ENCODE data around the gene NECTIN4. TPM values are rescaled to one million over a fixed set of nuclear protein-coding genes. Genes with fewer than 3 reads are reported as not detected.
"Not testable (repeated sequence)": the region's sequence is repeated elsewhere in the genome, so short reads cannot be mapped to it uniquely, and the experiment has no call there.

NECTIN4 gene
- total and polyA plus RNA-seq, 10 of the 15 experiments (the other 5 are each of a cell fraction or from before 2014, with no cell fraction given), result 2.8 to 8.7 (median 3.7) TPM

- TF ChIP-seq, protein P1, sequence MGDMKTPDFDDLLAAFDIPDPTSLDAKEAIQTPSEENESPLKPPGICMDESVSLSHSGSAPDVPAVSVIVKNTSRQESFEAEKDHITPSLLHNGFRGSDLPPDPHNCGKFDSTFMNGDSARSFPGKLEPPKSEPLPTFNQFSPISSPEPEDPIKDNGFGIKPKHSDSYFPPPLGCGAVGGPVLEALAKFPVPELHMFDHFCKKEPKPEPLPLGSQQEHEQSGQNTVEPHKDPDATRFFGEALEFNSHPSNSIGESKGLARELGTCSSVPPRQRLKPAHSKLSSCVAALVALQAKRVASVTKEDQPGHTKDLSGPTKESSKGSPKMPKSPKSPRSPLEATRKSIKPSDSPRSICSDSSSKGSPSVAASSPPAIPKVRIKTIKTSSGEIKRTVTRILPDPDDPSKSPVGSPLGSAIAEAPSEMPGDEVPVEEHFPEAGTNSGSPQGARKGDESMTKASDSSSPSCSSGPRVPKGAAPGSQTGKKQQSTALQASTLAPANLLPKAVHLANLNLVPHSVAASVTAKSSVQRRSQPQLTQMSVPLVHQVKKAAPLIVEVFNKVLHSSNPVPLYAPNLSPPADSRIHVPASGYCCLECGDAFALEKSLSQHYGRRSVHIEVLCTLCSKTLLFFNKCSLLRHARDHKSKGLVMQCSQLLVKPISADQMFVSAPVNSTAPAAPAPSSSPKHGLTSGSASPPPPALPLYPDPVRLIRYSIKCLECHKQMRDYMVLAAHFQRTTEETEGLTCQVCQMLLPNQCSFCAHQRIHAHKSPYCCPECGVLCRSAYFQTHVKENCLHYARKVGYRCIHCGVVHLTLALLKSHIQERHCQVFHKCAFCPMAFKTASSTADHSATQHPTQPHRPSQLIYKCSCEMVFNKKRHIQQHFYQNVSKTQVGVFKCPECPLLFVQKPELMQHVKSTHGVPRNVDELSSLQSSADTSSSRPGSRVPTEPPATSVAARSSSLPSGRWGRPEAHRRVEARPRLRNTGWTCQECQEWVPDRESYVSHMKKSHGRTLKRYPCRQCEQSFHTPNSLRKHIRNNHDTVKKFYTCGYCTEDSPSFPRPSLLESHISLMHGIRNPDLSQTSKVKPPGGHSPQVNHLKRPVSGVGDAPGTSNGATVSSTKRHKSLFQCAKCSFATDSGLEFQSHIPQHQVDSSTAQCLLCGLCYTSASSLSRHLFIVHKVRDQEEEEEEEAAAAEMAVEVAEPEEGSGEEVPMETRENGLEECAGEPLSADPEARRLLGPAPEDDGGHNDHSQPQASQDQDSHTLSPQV (IDR thresholded peaks at IDR 0.05), result no peak
- no peak for TF ChIP-seq RBBP5 (conservative IDR thresholded peaks at IDR 0.05)
- no peak for TF ChIP-seq TBL1XR1 (IDR thresholded peaks at IDR 0.05; ENCODE audit: low read depth, low read length)
- TF ChIP-seq ZZZ3 (IDR thresholded peaks at IDR 0.05; ENCODE audit: control insufficient read depth, insufficient read length, low read depth), result no peak
- no peak for TF ChIP-seq MTA2 (IDR thresholded peaks at IDR 0.05; ENCODE audit: low read depth)
- no peak for TF ChIP-seq MAX (IDR thresholded peaks at IDR 0.05; ENCODE audit: low read depth, low read length)
- no peak for TF ChIP-seq RAD21 (IDR thresholded peaks at IDR 0.05; ENCODE audit: insufficient read depth, low read depth, low read length)
Observed at GRCh38 chr1:161031874-161032273, 57.5 kb downstream of the NECTIN4 start (continued).

GRCh38 chr1:161029466-161029865, 59.9 kb downstream of the NECTIN4 start:
- H3K79me2 ChIP-seq (ENCODE audit: control insufficient read depth, insufficient read depth, low read length); CTCF ChIA-PET; RAD21 ChIA-PET (ENCODE audit: unreplicated experiment); SMC1A ChIA-PET (ENCODE audit: uncharacterized antibody, unreplicated experiment); DNase-seq (ENCODE audit: low read depth, low spot score); H2AFZ ChIP-seq (ENCODE audit: control insufficient read depth, low read depth, low read length); H3K4me1 ChIP-seq (ENCODE audit: control insufficient read depth, insufficient read depth, low read length); H3K4me2 ChIP-seq (ENCODE audit: control insufficient read depth, insufficient read depth); intact Hi-C loops (cut with micrococcal nuclease; ENCODE audit: unreplicated experiment); H3K27me3 ChIP-seq (replicated peaks in 1 of 2; ENCODE audit: control insufficient read depth in 2 of 2, insufficient read depth in 2 of 2, low read length in 1 of 2); FAIRE-seq; H3K27ac ChIP-seq (ENCODE audit: control insufficient read depth, insufficient read depth); H3K9ac ChIP-seq (ENCODE audit: control insufficient read depth, insufficient read depth, low read length); BruUV-seq (replicated peaks); ATAC-seq; H4K20me1 ChIP-seq (ENCODE audit: control insufficient read depth, insufficient read depth); POLR2A ChIA-PET; H3K36me3 ChIP-seq (ENCODE audit: control insufficient read depth in 2 of 2, insufficient read depth in 2 of 2, low read length in 1 of 2); in situ Hi-C loops (cut with MboI); H3K4me3 ChIP-seq: not testable (repeated sequence)
- 93% methylated on average over 19 of the region's 32 CpGs for WGBS (ENCODE audit: insufficient coverage, insufficient replicate concordance, low lambda C conversion rate, missing lambda C conversion rate)
- peaks cover 10% of the 10 kb centered on the region; the same call in 2 of the 3 replicates for H3K9me3 ChIP-seq (replicated peaks; ENCODE audit: control insufficient read depth, insufficient read depth, low read length)

Data from GM12878 (cell line).